OCI-LY1 (cell line): Measurements from ENCODE around the gene STAT3.
A peak's percentile ranks its signal among the peaks of the same experiment; 100 is the strongest.

Experiments used
- H2AFZ ChIP-seq: fragments of 200-600 bp; sonication (generic), shearing (Covaris generic); 2 replicates; pipeline ENCODE4 v1.6.0; 2014; ENCODE audit warnings: antibody characterized with exemption, mild to moderate bottlenecking, low read length
- H3F3A ChIP-seq: fragments of 200-600 bp; sonication (generic), shearing (Covaris generic); 2 replicates; pipeline ENCODE4 v1.6.0; 2014; ENCODE audit warnings: mild to moderate bottlenecking, antibody characterized with exemption, low read length, moderate library complexity; ENCODE audit not compliant: insufficient read depth
- H3K27ac ChIP-seq: fragments of 200-600 bp; sonication (generic); 2 replicates; pipeline ENCODE4 v1.5.1; 2014; ENCODE audit warnings: low read length, mixed run types, mild to moderate bottlenecking, low read depth; ENCODE audit not compliant: poor library complexity, severe bottlenecking
- H3K27me3 ChIP-seq: fragments of 200-600 bp; sonication (generic); 2 replicates; pipeline ENCODE4 v1.6.0; 2014; ENCODE audit warnings: antibody characterized with exemption, mild to moderate bottlenecking, low read length, moderate library complexity; ENCODE audit not compliant: insufficient read depth
- H3K36me3 ChIP-seq: fragments of 200-600 bp; sonication (generic); 2 replicates; pipeline ENCODE4 v1.6.1; 2014; ENCODE audit warnings: mild to moderate bottlenecking, antibody characterized with exemption, low read length, moderate library complexity, mixed read lengths; ENCODE audit not compliant: insufficient read depth
- H3K4me1 ChIP-seq: fragments of 200-600 bp; sonication (generic); 2 replicates; pipeline ENCODE4 v1.5.1; 2014; ENCODE audit warnings: mild to moderate bottlenecking, low read length, moderate library complexity; ENCODE audit not compliant: insufficient read depth, severe bottlenecking
- H3K4me2 ChIP-seq: fragments of 200-600 bp; sonication (generic), shearing (Covaris generic); 2 replicates; pipeline ENCODE4 v1.6.1; 2014; ENCODE audit warnings: low read length
- H3K4me3 ChIP-seq: fragments of 200-600 bp; sonication (generic); 2 replicates; pipeline ENCODE4 v1.5.1; 2014; ENCODE audit warnings: low read length, low read depth, mild to moderate bottlenecking, mixed read lengths; ENCODE audit not compliant: poor library complexity, severe bottlenecking
- H3K79me2 ChIP-seq: fragments of 200-600 bp; shearing (Covaris generic); 2 replicates; pipeline ENCODE4 v1.6.1; 2016; ENCODE audit warnings: mixed run types, low read length, mixed read lengths; ENCODE audit not compliant: insufficient read depth
- H3K9ac ChIP-seq: fragments of 200-600 bp; sonication (generic), shearing (Covaris generic); 2 replicates; pipeline ENCODE4 v1.6.1; 2014; ENCODE audit warnings: mild to moderate bottlenecking, low read length, mixed read lengths
- H3K9me2 ChIP-seq: fragments of 200-600 bp; sonication (generic), shearing (Covaris generic); 2 replicates; pipeline ENCODE4 v1.6.1; 2014; ENCODE audit warnings: low read depth, mild to moderate bottlenecking, low read length, mixed read lengths
- H3K9me3 ChIP-seq: fragments of 200-600 bp; shearing (Covaris generic); 2 replicates; pipeline ENCODE4 v1.6.1; 2014; ENCODE audit warnings: low read length, mixed read lengths
- H4K20me1 ChIP-seq: fragments of 200-600 bp; sonication (generic), shearing (Covaris generic); 2 replicates; pipeline ENCODE4 v1.6.0; 2016; ENCODE audit warnings: mild to moderate bottlenecking, low read length; ENCODE audit not compliant: insufficient read depth
- EZH2 ChIP-seq: fragments of 200-600 bp; sonication (generic), shearing (Covaris generic); IDR thresholded peaks from 2 replicates; pipeline ENCODE4 v1.8.0; 2017; ENCODE audit warnings: borderline replicate concordance, mixed run types, mild to moderate bottlenecking, antibody characterized with exemption, low read length, moderate library complexity, mixed read lengths
- TF ChIP-seq, protein P1 (sequence below): fragments of 200-600 bp; sonication (generic), shearing (Covaris generic); IDR thresholded peaks from 2 replicates; pipeline ENCODE4 v1.5.1; 2017; ENCODE audit warnings: mild to moderate bottlenecking, antibody characterized with exemption, low read length, moderate library complexity, mixed read lengths

The STAT3 gene

GRCh38 chr17:42378959-42379594 lies 9.2 kb downstream of the STAT3 start:
- Histone ChIP-seq H3K27ac (no peak overlapping the region), H3K79me2 (no peaks in the 10 kb centered on the region), H3K9me2 (no peaks in the 10 kb centered on the region), H3K4me2 (peak overlapping the region; percentile 33; the same call in 1 of the 2 replicates), H3K9ac (no peak overlapping the region), H4K20me1 (no peaks in the 10 kb centered on the region), H3K4me1 (peaks cover 4% of the 10 kb centered on the region), H3K36me3 (no peaks in the 10 kb centered on the region), H3F3A (no peaks in the 10 kb centered on the region), H3K27me3 (no peaks in the 10 kb centered on the region), H3K9me3 (no peaks in the 10 kb centered on the region), H2AFZ (no peak overlapping the region), H3K4me3 (no peak overlapping the region)
- no peak for TF ChIP-seq EZH2
- TF ChIP-seq, protein P1, sequence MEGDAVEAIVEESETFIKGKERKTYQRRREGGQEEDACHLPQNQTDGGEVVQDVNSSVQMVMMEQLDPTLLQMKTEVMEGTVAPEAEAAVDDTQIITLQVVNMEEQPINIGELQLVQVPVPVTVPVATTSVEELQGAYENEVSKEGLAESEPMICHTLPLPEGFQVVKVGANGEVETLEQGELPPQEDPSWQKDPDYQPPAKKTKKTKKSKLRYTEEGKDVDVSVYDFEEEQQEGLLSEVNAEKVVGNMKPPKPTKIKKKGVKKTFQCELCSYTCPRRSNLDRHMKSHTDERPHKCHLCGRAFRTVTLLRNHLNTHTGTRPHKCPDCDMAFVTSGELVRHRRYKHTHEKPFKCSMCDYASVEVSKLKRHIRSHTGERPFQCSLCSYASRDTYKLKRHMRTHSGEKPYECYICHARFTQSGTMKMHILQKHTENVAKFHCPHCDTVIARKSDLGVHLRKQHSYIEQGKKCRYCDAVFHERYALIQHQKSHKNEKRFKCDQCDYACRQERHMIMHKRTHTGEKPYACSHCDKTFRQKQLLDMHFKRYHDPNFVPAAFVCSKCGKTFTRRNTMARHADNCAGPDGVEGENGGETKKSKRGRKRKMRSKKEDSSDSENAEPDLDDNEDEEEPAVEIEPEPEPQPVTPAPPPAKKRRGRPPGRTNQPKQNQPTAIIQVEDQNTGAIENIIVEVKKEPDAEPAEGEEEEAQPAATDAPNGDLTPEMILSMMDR: no peak

- Histone ChIP-seq H3K4me3 (no peak overlapping the region), H3K27ac (no peak overlapping the region), H3K9me3 (no peaks in the 10 kb centered on the region), H3K9me2 (no peaks in the 10 kb centered on the region), H3K9ac (no peak overlapping the region), H3K79me2 (no peaks in the 10 kb centered on the region), H2AFZ (no peak overlapping the region), H3K4me1 (peaks cover 4% of the 10 kb centered on the region), H3K36me3 (no peaks in the 10 kb centered on the region), H3K27me3 (no peaks in the 10 kb centered on the region), H3F3A (no peaks in the 10 kb centered on the region), H3K4me2 (no peak overlapping the region), H4K20me1 (no peaks in the 10 kb centered on the region)
- no peak for TF ChIP-seq EZH2
- TF ChIP-seq, protein P1: no peak
Measured at GRCh38 chr17:42378359-42378958, 9.8 kb downstream of the STAT3 start.

DNA sequence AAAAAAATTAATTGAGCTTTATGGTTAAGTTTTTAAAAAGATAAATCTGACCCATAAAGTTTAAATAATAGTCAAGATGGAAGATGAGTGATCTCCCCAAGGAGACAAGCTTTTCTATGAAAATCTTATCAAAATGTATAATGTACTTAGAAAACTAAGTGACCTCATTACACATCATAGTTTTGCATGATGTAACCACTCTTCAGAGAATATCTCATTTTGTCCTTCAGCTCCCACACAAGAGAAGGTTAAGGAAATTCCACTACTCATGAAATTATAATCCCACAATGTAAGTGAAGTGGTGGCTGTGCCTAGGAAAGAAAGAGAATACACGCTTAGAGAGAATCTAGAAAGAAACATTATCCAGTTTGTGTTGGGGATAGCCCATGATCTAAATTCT lies 14.3 kb downstream of the STAT3 start:
- H3K27ac ChIP-seq: no peak overlapping the region

More for the DNA sequence above, 14.3 kb downstream of the STAT3 start:
- Histone ChIP-seq H3K36me3 (peaks cover 3% of the 10 kb centered on the region; the same call in 1 of the 2 replicates), H3K4me1 (peaks cover under 1% of the 10 kb centered on the region), H2AFZ (no peak overlapping the region), H3K4me3 (no peak overlapping the region), H3K9me2 (no peaks in the 10 kb centered on the region), H3K9me3 (peaks cover 2% of the 10 kb centered on the region; the same call in 1 of the 2 replicates), H3K9ac (no peak overlapping the region), H4K20me1 (no peaks in the 10 kb centered on the region), H3K79me2 (no peaks in the 10 kb centered on the region), H3F3A (no peaks in the 10 kb centered on the region), H3K4me2 (no peak overlapping the region), H3K27me3 (no peaks in the 10 kb centered on the region)
- TF ChIP-seq, protein P1: no peak
- TF ChIP-seq EZH2: no peak
